HEK293 (cell line): ENCODE measurements around the gene LHX5.

Experiments
- CTCF ChIP-seq: fragments of 450-650 bp; formaldehyde crosslinking; IDR thresholded peaks from 2 replicates; pipeline ENCODE4 v1.5.1; 2016; ENCODE audit warnings: missing biosample characterization, missing genetic modification characterization
- GLIS1 ChIP-seq: fragments of 450-650 bp; formaldehyde crosslinking; IDR thresholded peaks from 2 replicates; pipeline ENCODE4 v1.5.1; 2016; ENCODE audit warnings: missing biosample characterization, missing genetic modification characterization
- HOXA7 ChIP-seq: sonication (generic); formaldehyde crosslinking; IDR thresholded peaks from 2 replicates; pipeline ENCODE4 v1.8.1; 2022; ENCODE audit warnings: missing genetic modification reagents, borderline replicate concordance
- KLF10 ChIP-seq: fragments of 450-650 bp; IDR thresholded peaks from 2 replicates; pipeline ENCODE4 v1.5.1; 2018; ENCODE audit warnings: missing biosample characterization, mild to moderate bottlenecking, missing genetic modification characterization
- MYNN ChIP-seq: fragments of 450-650 bp; formaldehyde crosslinking; IDR thresholded peaks from 2 replicates; pipeline ENCODE4 v1.5.1; 2016; ENCODE audit warnings: missing biosample characterization, missing genetic modification characterization, borderline replicate concordance
- TRIM28 ChIP-seq: IDR thresholded peaks from 2 replicates; pipeline ENCODE4 v1.6.1; 2011; ENCODE audit warnings: low read length, control low read depth, borderline replicate concordance
- ZBTB26 ChIP-seq: fragments of 450-650 bp; formaldehyde crosslinking; optimal IDR thresholded peaks from 2 replicates; pipeline ENCODE3; 2016; ENCODE audit warnings: missing biosample characterization, mild to moderate bottlenecking, missing genetic modification characterization
- ZBTB49 ChIP-seq: fragments of 450-650 bp; formaldehyde crosslinking; IDR thresholded peaks from 2 replicates; pipeline ENCODE4 v1.5.1; 2016; ENCODE audit warnings: missing biosample characterization, missing genetic modification characterization, low read depth
- ZBTB8A ChIP-seq: fragments of 450-650 bp; formaldehyde crosslinking; IDR thresholded peaks from 2 replicates; pipeline ENCODE4 v1.5.1; 2016; ENCODE audit warnings: missing biosample characterization, missing genetic modification characterization
- ZNF10 ChIP-seq: fragments of 450-650 bp; formaldehyde crosslinking; IDR thresholded peaks from 2 replicates; pipeline ENCODE4 v1.5.1; 2017; ENCODE audit warnings: missing biosample characterization, missing genetic modification characterization
- ZNF394 ChIP-seq: fragments of 450-650 bp; formaldehyde crosslinking; IDR thresholded peaks from 2 replicates; pipeline ENCODE4 v1.5.1; 2016; ENCODE audit warnings: missing biosample characterization, missing genetic modification characterization, mild to moderate bottlenecking, moderate library complexity, borderline replicate concordance
- ZNF529 ChIP-seq: fragments of 450-650 bp; formaldehyde crosslinking; IDR thresholded peaks from 2 replicates; pipeline ENCODE4 v1.5.1; 2017; ENCODE audit warnings: missing genetic modification characterization, missing biosample characterization; ENCODE audit not compliant: insufficient replicate concordance
- ZNF629 ChIP-seq: fragments of 450-650 bp; formaldehyde crosslinking; IDR thresholded peaks from 2 replicates; pipeline ENCODE4 v1.5.1; 2017; ENCODE audit warnings: missing biosample characterization, missing genetic modification characterization
- ZNF704 ChIP-seq: fragments of 450-650 bp; formaldehyde crosslinking; IDR thresholded peaks from 2 replicates; pipeline ENCODE4 v1.5.1; 2016; ENCODE audit warnings: missing biosample characterization, missing genetic modification characterization

- TF ChIP-seq KLF10 (tag by site-specific recombination) (no peak), ZBTB26 (tag by site-specific recombination) (no peak), CTCF (no peak), ZNF529 (tag by site-specific recombination) (no peak), ZBTB8A (tag by site-specific recombination) (no peak), TRIM28 (no peak), ZNF704 (tag by site-specific recombination) (no peak), GLIS1 (tag by site-specific recombination) (no peak), ZBTB49 (tag by site-specific recombination) (no peak), MYNN (tag by site-specific recombination) (no peak), ZNF629 (tag by site-specific recombination) (no peak), ZNF10 (tag by site-specific recombination) (no peak), ZNF394 (tag by site-specific recombination) (no peak), HOXA7 (no peak)
Measured at GRCh38 chr12:113474635-113475436, 3.2 kb upstream of the LHX5 start.
